ENCODE results near the gene ANXA5. TPM values are rescaled to one million over a fixed set of nuclear protein-coding genes. Genes with fewer than 3 reads are reported as not detected.
A peak's percentile ranks its signal among the peaks of the same experiment; 100 is the strongest.

The ANXA5 gene
- total RNA-seq, 4 donors from 2014 or later: 78.1 to 137 (median 94.2) TPM

GRCh38 chr4:121728798-121729226 is 32.0 kb upstream of the ANXA5 start:
- DNase-seq (ENCODE audit: low spot score in 2 of 2): no peak
- TF ChIP-seq POLR2A (IDR thresholded peaks at IDR 0.05): no peak
- H3K4me3 ChIP-seq (ENCODE audit: low read depth, poor library complexity, severe bottlenecking): no peak overlapping the region
- intact Hi-C loops (cut with DNase I; ENCODE audit: low total_unique reads): no loop called here
- WGBS, 2 donors: 44 to 65% methylated on average over 3 of the region's 3 CpGs

GRCh38 chr4:121728066-121728465 is 31.3 kb upstream of the ANXA5 start:
- no peak for DNase-seq (ENCODE audit: low spot score in 2 of 2)
- H3K4me3 ChIP-seq (ENCODE audit: low read depth, poor library complexity, severe bottlenecking): no peak overlapping the region
- TF ChIP-seq CTCF (IDR thresholded peaks at IDR 0.05) (no peak), POLR2A (IDR thresholded peaks at IDR 0.05) (no peak)
- 69 to 71% methylated on average over 4 of the region's 4 CpGs for WGBS, 2 donors
- intact Hi-C loops (cut with DNase I; ENCODE audit: low total_unique reads): no loop called here

DNA sequence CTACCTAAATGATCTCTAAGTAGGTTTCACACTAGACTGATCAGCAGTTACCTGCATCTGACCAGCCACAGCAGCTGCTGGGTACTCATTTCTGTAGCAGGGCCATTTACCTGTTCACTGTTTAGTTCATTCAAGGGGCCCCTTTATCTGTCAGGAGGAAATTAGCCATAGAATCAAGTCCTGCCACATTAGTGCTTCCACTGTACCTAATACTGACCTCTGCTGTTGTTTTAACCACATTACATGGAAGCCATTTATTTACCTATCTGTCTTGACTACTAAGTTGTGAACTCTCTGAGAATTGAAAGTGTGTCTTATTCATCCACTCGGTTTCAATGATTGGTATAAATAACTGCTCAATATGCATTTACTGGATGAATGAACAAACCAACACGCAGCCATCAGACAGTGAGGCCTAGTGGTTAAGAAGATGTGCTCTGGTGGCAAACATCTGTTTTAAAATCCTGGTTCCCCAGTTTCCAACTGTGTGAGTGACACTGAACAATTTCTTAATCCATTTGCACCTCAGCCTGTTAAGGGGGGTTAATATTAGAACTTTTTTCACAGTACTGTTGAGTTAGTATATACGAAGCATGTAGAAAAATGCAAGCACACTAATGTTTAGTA is 30.0 kb upstream of the ANXA5 start:
- TF ChIP-seq POLR2A (IDR thresholded peaks at IDR 0.05): no peak
- TF ChIP-seq CTCF (IDR thresholded peaks at IDR 0.05): peak in 1 of 3 donors; percentile 51
- WGBS, 2 donors: 43 to 44% methylated on average over 3 of the region's 3 CpGs
- intact Hi-C loops (cut with DNase I; ENCODE audit: low total_unique reads): no loop called here
- no peak for DNase-seq (ENCODE audit: low spot score in 2 of 2)
- no peak overlapping the region for H3K4me3 ChIP-seq (ENCODE audit: low read depth, poor library complexity, severe bottlenecking)

- no peak for DNase-seq (ENCODE audit: low spot score in 2 of 2)
- no peak for TF ChIP-seq POLR2A (IDR thresholded peaks at IDR 0.05)
- no peak overlapping the region for H3K4me3 ChIP-seq (ENCODE audit: low read depth, poor library complexity, severe bottlenecking)
- intact Hi-C loops (cut with DNase I; ENCODE audit: low total_unique reads): no loop called here
- 97 to 100% methylated on average over 1 of the region's 1 CpG for WGBS, 2 donors
These were observed 27.9 kb upstream of the ANXA5 start for GRCh38 chr4:121724671-121725070.

DNA sequence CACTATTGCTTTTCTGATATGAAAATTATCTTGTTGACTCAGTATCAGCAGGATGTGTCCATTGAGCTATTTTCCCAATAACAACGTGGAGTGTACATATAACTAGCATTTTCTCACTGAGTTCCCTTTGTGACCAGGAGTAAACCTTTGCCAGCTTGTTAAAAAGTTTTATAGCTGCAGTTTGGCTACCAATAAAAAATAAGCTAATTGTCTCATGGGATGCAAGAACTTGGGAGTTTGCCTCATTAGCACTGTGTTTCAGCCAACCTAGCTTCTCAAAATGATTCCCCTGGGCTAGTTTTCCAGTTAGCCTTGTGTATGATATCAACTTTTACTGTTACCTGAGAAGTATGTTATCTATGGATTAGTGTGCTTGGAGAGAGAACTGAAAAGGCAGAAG is 24.9 kb upstream of the ANXA5 start:
- intact Hi-C loops (cut with DNase I; ENCODE audit: low total_unique reads): no loop called here
- H3K4me3 ChIP-seq (ENCODE audit: low read depth, poor library complexity, severe bottlenecking): no peak overlapping the region
- no peak for DNase-seq (ENCODE audit: low spot score in 2 of 2)
- TF ChIP-seq CTCF (IDR thresholded peaks at IDR 0.05) (no peak), POLR2A (IDR thresholded peaks at IDR 0.05) (no peak)
- 68 to 70% methylated on average over 1 of the region's 1 CpG for WGBS, 2 donors

DNA sequence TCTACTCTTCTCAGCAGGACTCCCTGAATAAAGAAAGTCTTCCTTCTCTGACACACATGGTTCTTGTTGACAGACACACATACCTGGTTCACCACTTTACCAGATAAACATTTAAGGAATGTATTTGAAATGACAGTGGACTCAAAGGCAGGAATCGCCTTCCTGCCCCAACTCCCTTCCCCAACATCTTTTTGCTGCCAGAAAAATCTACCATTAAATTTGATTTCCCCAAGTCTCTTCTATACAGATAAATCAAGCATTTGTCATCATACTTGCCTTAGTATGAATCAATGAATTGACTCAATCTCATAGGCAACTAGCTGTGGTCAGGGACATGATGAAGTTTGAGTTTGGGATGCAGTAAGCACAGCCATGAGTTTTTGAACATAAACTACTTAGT is 23.3 kb upstream of the ANXA5 start:
- intact Hi-C loops (cut with DNase I; ENCODE audit: low total_unique reads): no loop called here
- TF ChIP-seq POLR2A (IDR thresholded peaks at IDR 0.05) (no peak), CTCF (IDR thresholded peaks at IDR 0.05) (no peak)
- 44 to 69% methylated on average over 1 of the region's 1 CpG for WGBS, 2 donors
- no peak overlapping the region for H3K4me3 ChIP-seq (ENCODE audit: low read depth, poor library complexity, severe bottlenecking)
- no peak for DNase-seq (ENCODE audit: low spot score in 2 of 2)

DNA sequence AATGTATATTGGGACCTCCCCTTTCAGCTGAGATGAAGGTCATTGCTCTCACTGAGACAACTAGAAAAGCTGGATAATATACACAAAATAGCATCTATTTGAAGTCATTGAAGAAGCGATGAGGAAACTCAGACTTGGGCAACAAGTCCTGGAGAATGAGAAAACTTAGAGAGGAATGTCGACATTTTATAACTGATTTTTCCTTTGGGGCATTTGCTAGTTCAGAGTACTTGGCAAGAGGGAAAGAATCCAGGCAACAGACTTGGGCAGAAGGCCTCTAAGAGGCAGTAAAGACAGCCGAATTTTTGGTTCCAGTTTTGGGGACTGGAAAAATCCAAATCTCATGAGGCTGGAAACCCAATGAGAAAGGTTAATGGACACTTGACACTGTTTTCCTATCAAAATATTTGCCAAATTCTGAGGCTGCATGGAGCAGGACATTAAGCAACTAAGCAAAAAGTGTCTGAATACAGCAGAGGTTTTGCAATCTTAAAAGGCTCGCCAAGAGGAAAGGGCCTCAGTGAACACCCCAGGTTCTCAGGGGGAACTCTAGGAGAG is 21.0 kb upstream of the ANXA5 start:
- no peak overlapping the region for H3K4me3 ChIP-seq (ENCODE audit: low read depth, poor library complexity, severe bottlenecking)
- no peak for TF ChIP-seq POLR2A (IDR thresholded peaks at IDR 0.05)
- intact Hi-C loops (cut with DNase I; ENCODE audit: low total_unique reads): no loop called here
- WGBS, 2 donors: 43 to 58% methylated on average over 4 of the region's 4 CpGs
- no peak for DNase-seq (ENCODE audit: low spot score in 2 of 2)
